ENCODE measurements around the gene SLC23A2. TPM values are rescaled to one million over a fixed set of nuclear protein-coding genes. Genes with fewer than 3 reads are reported as not detected.

SLC23A2 gene
- total and polyA plus RNA-seq, 4 donors = 54.6 to 67.8 (median 59.4) TPM

- Histone ChIP-seq H3K27ac (ENCODE audit: low read depth, low read length) (no peak overlapping the region), H3K9me3 (ENCODE audit: control insufficient read depth, insufficient read depth, low read length) (no peaks in the 10 kb centered on the region), H3K4me1 (ENCODE audit: control insufficient read depth, insufficient read depth, low read length) (peaks cover 41% of the 10 kb centered on the region), H3K36me3 (ENCODE audit: control insufficient read depth, insufficient read depth, low read length) (peaks cover 59% of the 10 kb centered on the region), H3K4me3 (ENCODE audit: low read depth, low read length) (no peak overlapping the region), H3K27me3 (ENCODE audit: control insufficient read depth, insufficient read depth, low read length) (no peaks in the 10 kb centered on the region)
- no peak for DNase-seq (ENCODE audit: low read depth in 4 of 6, low spot score in 6 of 6)
- WGBS (ENCODE audit: insufficient coverage) = 84% methylated on average over 13 of the region's 14 CpGs
Measured at GRCh38 chr20:4898282-4899244, 102.7 kb downstream of the SLC23A2 start.

- Histone ChIP-seq H3K27me3 (ENCODE audit: control insufficient read depth, insufficient read depth, low read length) (no peaks in the 10 kb centered on the region), H3K9me3 (ENCODE audit: control insufficient read depth, insufficient read depth, low read length) (no peaks in the 10 kb centered on the region), H3K4me1 (ENCODE audit: control insufficient read depth, insufficient read depth, low read length) (peaks cover 43% of the 10 kb centered on the region), H3K27ac (ENCODE audit: low read depth, low read length) (no peak overlapping the region), H3K4me3 (ENCODE audit: low read depth, low read length) (no peak overlapping the region), H3K36me3 (ENCODE audit: control insufficient read depth, insufficient read depth, low read length) (peaks cover 63% of the 10 kb centered on the region)
- whole genome bisulfite sequencing (ENCODE audit: insufficient coverage) = 80% methylated on average over 2 of the region's 4 CpGs
- no peak for DNase-seq (ENCODE audit: low read depth in 4 of 6, low spot score in 6 of 6)
Measured at GRCh38 chr20:4897600-4897999, 103.7 kb downstream of the SLC23A2 start.

- WGBS (ENCODE audit: insufficient coverage) = 70% methylated on average over 8 of the region's 9 CpGs
- no peak overlapping the region for H3K27ac ChIP-seq (ENCODE audit: low read depth, low read length)
- peaks cover 43% of the 10 kb centered on the region for H3K4me1 ChIP-seq (ENCODE audit: control insufficient read depth, insufficient read depth, low read length)
- H3K4me3 ChIP-seq (ENCODE audit: low read depth, low read length) = no peak overlapping the region
- peaks cover 63% of the 10 kb centered on the region for H3K36me3 ChIP-seq (ENCODE audit: control insufficient read depth, insufficient read depth, low read length)
- DNase-seq (ENCODE audit: low read depth in 4 of 6, low spot score in 6 of 6) = no peak
- H3K27me3 ChIP-seq (ENCODE audit: control insufficient read depth, insufficient read depth, low read length) = no peaks in the 10 kb centered on the region
- no peaks in the 10 kb centered on the region for H3K9me3 ChIP-seq (ENCODE audit: control insufficient read depth, insufficient read depth, low read length)
Measured at GRCh38 chr20:4896971-4897497, 104.3 kb downstream of the SLC23A2 start.

DNA sequence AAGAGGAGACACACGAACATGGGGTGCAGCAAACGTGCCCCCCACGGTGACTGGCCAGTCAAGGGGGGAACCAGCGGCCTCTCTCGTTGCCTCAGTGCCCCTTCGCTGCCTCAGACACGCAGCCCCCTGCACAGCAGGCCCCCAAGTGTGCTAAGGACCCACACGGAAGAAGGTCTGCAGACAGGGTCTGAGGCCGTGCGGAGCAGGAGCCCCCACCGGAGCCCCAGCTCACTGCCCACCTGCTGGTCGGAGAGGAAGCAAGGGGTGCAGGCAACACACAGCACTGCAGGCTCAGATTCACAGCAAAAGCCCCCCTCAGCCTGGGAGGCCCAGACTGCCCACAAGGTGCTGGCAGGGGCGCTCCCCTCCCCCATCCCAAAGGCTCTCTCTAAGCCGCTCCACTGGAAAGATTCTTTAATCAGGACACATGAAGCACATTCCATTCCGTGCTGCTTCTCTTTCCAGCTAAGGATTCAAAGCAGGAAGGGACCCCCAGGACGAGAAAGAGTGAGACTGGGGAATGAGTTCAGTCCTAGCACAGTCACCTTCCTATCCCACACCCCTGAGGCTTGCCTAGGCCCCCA, 105.1 kb downstream of the SLC23A2 start:
- no peaks in the 10 kb centered on the region for H3K9me3 ChIP-seq (ENCODE audit: control insufficient read depth, insufficient read depth, low read length)
- H3K27ac ChIP-seq (ENCODE audit: low read depth, low read length) = no peak overlapping the region
- 87% methylated on average over 13 of the region's 16 CpGs for WGBS (ENCODE audit: insufficient coverage)
- no peaks in the 10 kb centered on the region for H3K27me3 ChIP-seq (ENCODE audit: control insufficient read depth, insufficient read depth, low read length)
- peaks cover 43% of the 10 kb centered on the region for H3K4me1 ChIP-seq (ENCODE audit: control insufficient read depth, insufficient read depth, low read length)
- peaks cover 61% of the 10 kb centered on the region for H3K36me3 ChIP-seq (ENCODE audit: control insufficient read depth, insufficient read depth, low read length)
- no peak overlapping the region for H3K4me3 ChIP-seq (ENCODE audit: low read depth, low read length)
- no peak for DNase-seq (ENCODE audit: low read depth in 4 of 6, low spot score in 6 of 6)

DNA sequence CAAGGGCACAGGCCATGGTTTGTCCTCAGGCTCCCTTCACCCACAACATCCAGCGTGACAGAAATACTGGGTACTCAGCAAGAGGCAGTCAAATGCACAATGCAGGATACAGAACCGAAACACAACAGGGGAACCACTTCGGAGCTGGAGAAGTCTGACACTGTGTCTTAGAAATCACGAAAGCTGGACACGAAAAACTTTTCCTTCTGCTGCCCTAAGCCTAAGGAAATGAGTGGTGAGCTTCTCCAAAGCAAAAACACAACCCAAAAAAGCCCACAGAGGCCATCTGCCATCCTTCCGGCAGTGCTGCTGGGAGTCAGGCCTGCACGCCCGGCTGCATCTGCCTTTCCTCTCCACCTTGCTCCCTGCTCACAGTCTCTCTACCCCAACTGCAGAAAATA, 106.3 kb downstream of the SLC23A2 start:
- H3K27ac ChIP-seq (ENCODE audit: low read depth, low read length) = no peak overlapping the region
- H3K4me1 ChIP-seq (ENCODE audit: control insufficient read depth, insufficient read depth, low read length) = peaks cover 43% of the 10 kb centered on the region
- no peaks in the 10 kb centered on the region for H3K27me3 ChIP-seq (ENCODE audit: control insufficient read depth, insufficient read depth, low read length)
- no peak overlapping the region for H3K4me3 ChIP-seq (ENCODE audit: low read depth, low read length)
- DNase-seq (ENCODE audit: low read depth in 4 of 6, low spot score in 6 of 6) = peak in 1 of 6 donors; percentile 36
- 72% methylated on average over 8 of the region's 8 CpGs for WGBS (ENCODE audit: insufficient coverage)
- H3K9me3 ChIP-seq (ENCODE audit: control insufficient read depth, insufficient read depth, low read length) = no peaks in the 10 kb centered on the region
- H3K36me3 ChIP-seq (ENCODE audit: control insufficient read depth, insufficient read depth, low read length) = peaks cover 55% of the 10 kb centered on the region

DNA sequence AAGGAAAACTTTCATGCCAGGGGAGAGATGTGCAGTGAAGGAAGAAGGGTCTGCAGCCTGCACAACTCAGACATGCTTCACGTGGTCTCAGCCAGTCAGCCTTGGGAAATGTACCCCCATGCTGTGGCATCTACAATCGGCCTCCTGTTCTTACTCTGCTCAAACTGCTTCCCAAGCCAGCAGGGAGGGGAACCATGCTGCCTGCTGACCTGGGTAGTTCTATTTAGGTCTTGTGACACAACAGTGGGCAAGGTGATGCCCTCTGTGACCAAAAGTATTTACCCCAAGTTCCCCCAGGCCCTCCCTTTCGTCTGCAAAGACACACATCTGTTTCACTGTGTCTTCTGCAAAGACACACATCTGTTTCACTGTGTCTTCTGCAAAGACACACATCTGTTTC, 106.9 kb downstream of the SLC23A2 start:
- H3K27ac ChIP-seq (ENCODE audit: low read depth, low read length) = no peak overlapping the region
- peaks cover 54% of the 10 kb centered on the region for H3K36me3 ChIP-seq (ENCODE audit: control insufficient read depth, insufficient read depth, low read length)
- peak in 1 of 6 donors; percentile 24 for DNase-seq (ENCODE audit: low read depth in 4 of 6, low spot score in 6 of 6)
- H3K9me3 ChIP-seq (ENCODE audit: control insufficient read depth, insufficient read depth, low read length) = no peaks in the 10 kb centered on the region
- WGBS (ENCODE audit: insufficient coverage) = 28% methylated on average over 3 of the region's 3 CpGs
- peaks cover 43% of the 10 kb centered on the region for H3K4me1 ChIP-seq (ENCODE audit: control insufficient read depth, insufficient read depth, low read length)
- no peak overlapping the region for H3K4me3 ChIP-seq (ENCODE audit: low read depth, low read length)
- no peaks in the 10 kb centered on the region for H3K27me3 ChIP-seq (ENCODE audit: control insufficient read depth, insufficient read depth, low read length)

DNA sequence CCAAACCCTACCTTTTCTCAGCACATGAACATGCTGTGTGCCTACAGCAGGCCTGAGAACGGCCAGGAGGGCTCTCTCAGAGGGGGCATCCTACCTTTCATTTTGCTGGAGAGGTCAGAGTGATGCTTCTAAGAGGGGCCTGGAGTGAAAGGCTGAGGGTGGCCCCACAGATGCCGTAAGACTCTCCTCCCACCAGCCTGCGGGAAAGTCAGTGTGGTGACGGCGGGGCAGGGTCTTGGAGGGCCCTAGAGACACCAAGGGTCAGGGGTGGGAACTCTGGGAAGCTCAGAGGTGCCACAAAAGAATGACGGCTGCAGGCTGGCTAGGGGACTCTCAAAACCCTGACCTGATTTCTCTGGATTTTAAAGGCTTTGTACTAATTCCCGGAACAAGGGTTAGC, 107.6 kb downstream of the SLC23A2 start:
- no peak for DNase-seq (ENCODE audit: low read depth in 4 of 6, low spot score in 6 of 6)
- H3K27me3 ChIP-seq (ENCODE audit: control insufficient read depth, insufficient read depth, low read length) = no peaks in the 10 kb centered on the region
- peaks cover 52% of the 10 kb centered on the region for H3K36me3 ChIP-seq (ENCODE audit: control insufficient read depth, insufficient read depth, low read length)
- no peak overlapping the region for H3K4me3 ChIP-seq (ENCODE audit: low read depth, low read length)
- 84% methylated on average over 5 of the region's 7 CpGs for WGBS (ENCODE audit: insufficient coverage)
- H3K27ac ChIP-seq (ENCODE audit: low read depth, low read length) = no peak overlapping the region
- H3K9me3 ChIP-seq (ENCODE audit: control insufficient read depth, insufficient read depth, low read length) = no peaks in the 10 kb centered on the region
- peaks cover 41% of the 10 kb centered on the region for H3K4me1 ChIP-seq (ENCODE audit: control insufficient read depth, insufficient read depth, low read length)

DNA sequence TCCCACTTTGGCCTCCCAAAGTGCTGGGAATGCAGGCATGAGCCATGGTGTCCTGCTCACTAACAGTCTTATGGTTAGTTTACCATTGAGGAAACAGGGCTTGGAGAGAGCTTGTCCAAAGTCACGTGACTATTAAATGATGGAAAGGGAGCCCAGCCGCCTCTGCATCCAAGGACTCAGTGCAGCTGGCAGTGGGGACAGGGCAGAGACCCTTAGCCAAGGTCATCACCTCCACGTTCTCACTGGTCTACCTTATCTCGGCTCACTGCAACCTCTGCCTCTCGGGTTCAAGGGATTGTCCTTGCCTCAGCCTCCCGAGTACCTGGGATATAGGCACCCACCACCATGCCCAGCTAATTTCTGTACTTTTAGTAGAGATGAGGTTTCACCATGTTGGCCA, 109.3 kb downstream of the SLC23A2 start:
- no peak for DNase-seq (ENCODE audit: low read depth in 4 of 6, low spot score in 6 of 6)
- peaks cover 28% of the 10 kb centered on the region for H3K4me1 ChIP-seq (ENCODE audit: control insufficient read depth, insufficient read depth, low read length)
- no peak overlapping the region for H3K27ac ChIP-seq (ENCODE audit: low read depth, low read length)
- no peaks in the 10 kb centered on the region for H3K9me3 ChIP-seq (ENCODE audit: control insufficient read depth, insufficient read depth, low read length)
- 95% methylated on average over 6 of the region's 6 CpGs for WGBS (ENCODE audit: insufficient coverage)
- H3K27me3 ChIP-seq (ENCODE audit: control insufficient read depth, insufficient read depth, low read length) = no peaks in the 10 kb centered on the region
- peaks cover 37% of the 10 kb centered on the region for H3K36me3 ChIP-seq (ENCODE audit: control insufficient read depth, insufficient read depth, low read length)
- H3K4me3 ChIP-seq (ENCODE audit: low read depth, low read length) = no peak overlapping the region

DNA sequence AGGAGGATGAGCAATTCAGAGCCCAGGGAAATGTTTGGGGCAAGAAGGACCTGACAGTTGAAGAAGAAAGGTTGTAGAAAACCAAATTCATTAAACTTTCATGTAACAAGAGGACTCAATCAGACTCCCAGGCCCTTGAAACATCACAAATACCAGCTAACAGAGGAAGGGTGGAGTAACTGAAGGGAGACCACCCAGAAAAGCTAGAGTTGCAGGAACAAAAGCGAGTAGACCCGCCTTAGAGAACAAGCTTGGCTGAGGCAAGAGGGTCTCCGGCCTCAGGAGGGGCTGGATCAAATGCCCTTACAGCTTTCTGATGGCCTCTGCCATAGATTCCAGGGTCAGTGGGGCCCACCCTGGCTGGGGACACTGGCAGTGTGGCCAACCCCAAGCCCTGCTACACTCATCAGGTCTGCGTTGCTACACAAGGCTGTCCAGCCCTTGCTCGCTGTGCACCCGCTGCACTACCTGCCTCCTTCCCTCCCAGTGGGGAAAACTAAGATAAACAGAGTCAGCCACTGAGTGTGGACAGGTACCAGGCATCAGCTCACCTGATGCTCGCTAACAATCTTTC, 110.0 kb downstream of the SLC23A2 start:
- Histone ChIP-seq H3K27me3 (ENCODE audit: control insufficient read depth, insufficient read depth, low read length) (no peaks in the 10 kb centered on the region), H3K27ac (ENCODE audit: low read depth, low read length) (no peak overlapping the region), H3K36me3 (ENCODE audit: control insufficient read depth, insufficient read depth, low read length) (peaks cover 30% of the 10 kb centered on the region), H3K4me3 (ENCODE audit: low read depth, low read length) (no peak overlapping the region), H3K9me3 (ENCODE audit: control insufficient read depth, insufficient read depth, low read length) (no peaks in the 10 kb centered on the region), H3K4me1 (ENCODE audit: control insufficient read depth, insufficient read depth, low read length) (peaks cover 21% of the 10 kb centered on the region)
- no peak for DNase-seq (ENCODE audit: low read depth in 4 of 6, low spot score in 6 of 6)
- WGBS (ENCODE audit: insufficient coverage) = 92% methylated on average over 7 of the region's 7 CpGs

All from spinal cord (tissue), 10 donors.